HL-60 (cell line): ENCODE results near the gene TVP23C.
"Not testable (repeated sequence)": the region's sequence is repeated elsewhere in the genome, so short reads cannot be mapped to it uniquely, and the experiment has no call there.

Source experiments
- CTCF ChIP-seq: IDR thresholded peaks from one replicate; pipeline ENCODE4 v1.5.1; 2011; ENCODE audit warnings: low read length, control low read depth, inconsistent platforms; ENCODE audit not compliant: insufficient read depth
- GABPA ChIP-seq: IDR thresholded peaks from 2 replicates; pipeline ENCODE4 v1.6.1; 2012; ENCODE audit warnings: low read depth
- POLR2AphosphoS5 ChIP-seq: IDR thresholded peaks from 2 replicates; pipeline ENCODE4 v1.6.1; 2012; ENCODE audit warnings: low read depth
- SPI1 ChIP-seq: IDR thresholded peaks from 2 replicates; pipeline ENCODE4 v1.6.1; 2012; ENCODE audit warnings: low read depth, mild to moderate bottlenecking, borderline replicate concordance

- TF ChIP-seq POLR2AphosphoS5, CTCF, GABPA, SPI1: not testable (repeated sequence)
Measured at GRCh38 chr17:15590844-15591243, 27.6 kb upstream of the TVP23C start.
